SK-N-MC (cell line): ENCODE measurements around the gene GEMIN7.

Experiments used
- DNase-seq: peaks from one replicate; pipeline ENCODE4 v3.0.0-alpha.2; 2011; ENCODE audit warnings: low read depth, low spot score
- H3K27ac ChIP-seq: fragments of 200-600 bp; sonication (generic); 2 replicates; pipeline ENCODE4 v1.5.1; 2016; ENCODE audit warnings: mixed run types
- H3K36me3 ChIP-seq: fragments of 200-600 bp; sonication (generic); 2 replicates; pipeline ENCODE4 v1.6.1; 2017; ENCODE audit warnings: antibody characterized with exemption, low read length, mixed read lengths; ENCODE audit not compliant: insufficient read depth
- H3K4me3 ChIP-seq: fragments of 200-600 bp; sonication (generic); 2 replicates; pipeline ENCODE4 v1.5.1; 2016
- H3K9ac ChIP-seq: fragments of 200-600 bp; sonication (generic); 2 replicates; pipeline ENCODE4 v1.8.0; 2017; ENCODE audit warnings: mixed run types, mixed read lengths; ENCODE audit not compliant: insufficient read length
- H3K9me3 ChIP-seq: fragments of 200-600 bp; sonication (generic); 2 replicates; pipeline ENCODE4 v1.6.1; 2017; ENCODE audit warnings: low read depth, mild to moderate bottlenecking, antibody characterized with exemption, low read length, moderate library complexity, mixed read lengths
- EZH2 ChIP-seq: fragments of 200-600 bp; sonication (generic); IDR thresholded peaks from one replicate; pipeline ENCODE4 v1.6.1; 2017; ENCODE audit warnings: antibody characterized with exemption
- FOXP2 ChIP-seq: optimal IDR thresholded peaks from 2 replicates; pipeline ENCODE3; 2011; ENCODE audit warnings: mild to moderate bottlenecking, moderate library complexity; ENCODE audit not compliant: insufficient read depth; ENCODE audit errors: extremely low read length, control extremely low read depth
- POLR2AphosphoS5 ChIP-seq: IDR thresholded peaks from 2 replicates; pipeline ENCODE4 v1.6.1; 2012; ENCODE audit warnings: mild to moderate bottlenecking, low read depth, low read length, borderline replicate concordance

Gene GEMIN7

GRCh38 chr19:45096700-45097099 is 17.6 kb downstream of the GEMIN7 start:
- H3K36me3 ChIP-seq, result peaks cover 7% of the 10 kb centered on the region; the same call in 1 of the 2 replicates
- H3K9me3 ChIP-seq, result no peaks in the 10 kb centered on the region
- no peak overlapping the region for H3K9ac ChIP-seq
- H3K27ac ChIP-seq, result no peak overlapping the region
- no peak for DNase-seq
- no peak overlapping the region for H3K4me3 ChIP-seq
- TF ChIP-seq POLR2AphosphoS5, result no peak
- TF ChIP-seq EZH2, result no peak
- no peak for TF ChIP-seq FOXP2

- Histone ChIP-seq H3K9ac (no peak overlapping the region), H3K9me3 (no peaks in the 10 kb centered on the region), H3K4me3 (no peak overlapping the region), H3K36me3 (peaks cover 7% of the 10 kb centered on the region; the same call in 1 of the 2 replicates), H3K27ac (no peak overlapping the region)
- DNase-seq, result no peak
- TF ChIP-seq FOXP2 (no peak), EZH2 (no peak), POLR2AphosphoS5 (no peak)
These were observed 18.4 kb downstream of the GEMIN7 start for GRCh38 chr19:45097450-45097775.

- TF ChIP-seq EZH2, result no peak
- no peak for TF ChIP-seq FOXP2
- TF ChIP-seq POLR2AphosphoS5, result no peak
- H3K36me3 ChIP-seq, result peaks cover 7% of the 10 kb centered on the region; the same call in 1 of the 2 replicates
- no peak overlapping the region for H3K27ac ChIP-seq
- no peak for DNase-seq
- H3K9me3 ChIP-seq, result no peaks in the 10 kb centered on the region
- no peak overlapping the region; the same call in 1 of the 2 replicates for H3K4me3 ChIP-seq
- H3K9ac ChIP-seq, result no peak overlapping the region
These were observed 18.9 kb downstream of the GEMIN7 start for GRCh38 chr19:45097776-45098520.

GRCh38 chr19:45098521-45099466 is 19.7 kb downstream of the GEMIN7 start:
- peaks cover 7% of the 10 kb centered on the region; the same call in 1 of the 2 replicates for H3K36me3 ChIP-seq
- no peaks in the 10 kb centered on the region for H3K9me3 ChIP-seq
- no peak overlapping the region; the same call in 1 of the 2 replicates for H3K4me3 ChIP-seq
- no peak overlapping the region for H3K9ac ChIP-seq
- TF ChIP-seq EZH2, result no peak
- no peak for TF ChIP-seq POLR2AphosphoS5
- no peak for TF ChIP-seq FOXP2
- DNase-seq, result no peak
- 0 out of 2 replicates have a peak overlapping the region, but pooled peaks have one; percentile 9 for H3K27ac ChIP-seq

GRCh38 chr19:45099467-45100191 is 20.6 kb downstream of the GEMIN7 start:
- Histone ChIP-seq H3K9ac (no peak overlapping the region), H3K36me3 (peaks cover 7% of the 10 kb centered on the region; the same call in 1 of the 2 replicates), H3K9me3 (no peaks in the 10 kb centered on the region), H3K27ac (0 out of 2 replicates have a peak overlapping the region, but pooled peaks have one; percentile 9), H3K4me3 (no peak overlapping the region)
- no peak for DNase-seq
- TF ChIP-seq EZH2 (no peak), POLR2AphosphoS5 (no peak), FOXP2 (no peak)

GRCh38 chr19:45100201-45100600 is 21.1 kb downstream of the GEMIN7 start:
- Histone ChIP-seq H3K9ac (no peak overlapping the region), H3K9me3 (no peaks in the 10 kb centered on the region), H3K36me3 (0 out of 2 replicates have a peak, but pooled peaks cover 5% of the 10 kb centered on the region), H3K27ac (no peak overlapping the region), H3K4me3 (no peak overlapping the region)
- no peak for DNase-seq
- TF ChIP-seq POLR2AphosphoS5, result no peak
- TF ChIP-seq EZH2, result no peak

- Histone ChIP-seq H3K9ac (no peak overlapping the region), H3K27ac (no peak overlapping the region), H3K36me3 (0 out of 2 replicates have a peak, but pooled peaks cover 5% of the 10 kb centered on the region), H3K4me3 (no peak overlapping the region), H3K9me3 (no peaks in the 10 kb centered on the region)
- DNase-seq, result no peak
- TF ChIP-seq EZH2 (no peak), POLR2AphosphoS5 (no peak), FOXP2 (no peak)
These were observed 21.8 kb downstream of the GEMIN7 start for GRCh38 chr19:45100846-45101252.
